Lower lobe of right lung (tissue), 2 donors: ENCODE data around the gene TAF11L12. TPM values are rescaled to one million over a fixed set of nuclear protein-coding genes. Genes with fewer than 3 reads are reported as not detected.

Source experiments
- ATAC-seq, 2 donors: fragments of 200-7000 bp; cut with Tn5 transposase; one replicate each; pipeline ENCODE4 v1.9.1; 2020 to 2022; ENCODE audit warnings: mild to moderate bottlenecking in 2 of 2, moderate library complexity in 2 of 2
- DNase-seq: peaks from one replicate; pipeline ENCODE4 v3.0.0-alpha.2; 2020
- H3K27ac ChIP-seq: fragments of 200-600 bp; one replicate; pipeline ENCODE4 v1.8.0; 2022
- H3K27me3 ChIP-seq: fragments of 200-600 bp; one replicate; pipeline ENCODE4 v1.8.0; 2022; ENCODE audit warnings: low read depth
- H3K36me3 ChIP-seq: fragments of 200-600 bp; one replicate; pipeline ENCODE4 v1.8.0; 2022; ENCODE audit warnings: mild to moderate bottlenecking
- H3K4me1 ChIP-seq: fragments of 200-600 bp; one replicate; pipeline ENCODE4 v1.8.0; 2022
- H3K4me3 ChIP-seq: fragments of 200-600 bp; one replicate; pipeline ENCODE4 v1.8.0; 2022; ENCODE audit warnings: mild to moderate bottlenecking
- H3K9me3 ChIP-seq: fragments of 200-600 bp; one replicate; pipeline ENCODE4 v1.8.0; 2022
- intact Hi-C: fragments of 100-400 bp; cut with DNase I; formaldehyde crosslinking; loops from one replicate; pipeline ENCODE4 v1.11.0; 2022
- total RNA-seq: library from RNA; stranded (reverse); fragmentation: NEBNext Ultra II Directional; extraction: Animal tissue kit (Norgen Biotek cat#: 25700); gene quantifications from one replicate; pipeline ENCODE4 v1.2.1, GENCODE V29; 2021
- TF ChIP-seq, protein P1 (sequence below): fragments of 200-600 bp; IDR thresholded peaks from one replicate; pipeline ENCODE4 v1.8.0; 2022; ENCODE audit warnings: antibody characterized with exemption, mild to moderate bottlenecking
- donor health status: DM: no; HTN: yes; CAD: no; lungs with severe emphysema.

TAF11L12 gene
- total RNA-seq, 1 donor from 2014 or later, result not detected

DNA sequence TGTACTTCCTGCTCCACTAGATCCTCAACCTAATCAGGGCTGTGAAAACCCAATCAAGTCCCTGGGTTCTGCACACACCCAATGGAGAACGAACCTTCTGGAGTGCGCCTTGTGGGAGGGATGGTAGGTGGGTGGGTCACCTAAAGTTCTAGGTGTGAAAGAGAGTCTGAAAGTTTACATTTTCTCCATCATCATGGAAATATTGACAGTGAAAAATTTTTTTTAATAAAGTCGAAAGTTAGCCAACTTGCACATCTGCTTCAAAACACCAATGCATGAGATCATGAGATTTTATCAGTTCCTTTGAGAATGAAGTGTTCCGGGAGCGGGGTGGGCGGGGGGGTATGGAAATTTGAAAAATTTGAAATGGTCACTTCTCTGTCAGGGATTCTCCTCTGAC, 45.7 kb downstream of the TAF11L12 start:
- Histone ChIP-seq H3K4me3 (no peak overlapping the region), H3K27me3 (no peaks in the 10 kb centered on the region), H3K4me1 (no peaks in the 10 kb centered on the region), H3K36me3 (no peaks in the 10 kb centered on the region), H3K27ac (no peak overlapping the region), H3K9me3 (no peaks in the 10 kb centered on the region)
- intact Hi-C loops, result no loop called here
- ATAC-seq (no peak), DNase-seq (no peak)
- TF ChIP-seq, protein P1, sequence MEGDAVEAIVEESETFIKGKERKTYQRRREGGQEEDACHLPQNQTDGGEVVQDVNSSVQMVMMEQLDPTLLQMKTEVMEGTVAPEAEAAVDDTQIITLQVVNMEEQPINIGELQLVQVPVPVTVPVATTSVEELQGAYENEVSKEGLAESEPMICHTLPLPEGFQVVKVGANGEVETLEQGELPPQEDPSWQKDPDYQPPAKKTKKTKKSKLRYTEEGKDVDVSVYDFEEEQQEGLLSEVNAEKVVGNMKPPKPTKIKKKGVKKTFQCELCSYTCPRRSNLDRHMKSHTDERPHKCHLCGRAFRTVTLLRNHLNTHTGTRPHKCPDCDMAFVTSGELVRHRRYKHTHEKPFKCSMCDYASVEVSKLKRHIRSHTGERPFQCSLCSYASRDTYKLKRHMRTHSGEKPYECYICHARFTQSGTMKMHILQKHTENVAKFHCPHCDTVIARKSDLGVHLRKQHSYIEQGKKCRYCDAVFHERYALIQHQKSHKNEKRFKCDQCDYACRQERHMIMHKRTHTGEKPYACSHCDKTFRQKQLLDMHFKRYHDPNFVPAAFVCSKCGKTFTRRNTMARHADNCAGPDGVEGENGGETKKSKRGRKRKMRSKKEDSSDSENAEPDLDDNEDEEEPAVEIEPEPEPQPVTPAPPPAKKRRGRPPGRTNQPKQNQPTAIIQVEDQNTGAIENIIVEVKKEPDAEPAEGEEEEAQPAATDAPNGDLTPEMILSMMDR, result no peak

Other genes with a start within 250 kb of the TAF11L12 start
- gene TAF11L2, start 112.2 kb upstream of the TAF11L12 start, total RNA-seq, result not detected
- not detected for gene TAF11L3, start 92.0 kb upstream of the TAF11L12 start, total RNA-seq
- not detected for gene TAF11L4, start 88.6 kb upstream of the TAF11L12 start, total RNA-seq
- gene TAF11L5, start 85.2 kb upstream of the TAF11L12 start, total RNA-seq, result not detected
- gene TAF11L6, start 81.7 kb upstream of the TAF11L12 start, total RNA-seq, result not detected
- not detected for gene TAF11L7, start 24.6 kb upstream of the TAF11L12 start, total RNA-seq
- not detected for gene TAF11L8, start 19.4 kb upstream of the TAF11L12 start, total RNA-seq
- gene TAF11L9, start 16.0 kb upstream of the TAF11L12 start, total RNA-seq, result not detected
- gene TAF11L10, start 12.6 kb upstream of the TAF11L12 start, total RNA-seq, result not detected
- not detected for gene TAF11L11, start 6.2 kb upstream of the TAF11L12 start, total RNA-seq
- not detected for gene TAF11L13, start 21.7 kb downstream of the TAF11L12 start, total RNA-seq
- gene TAF11L14, start 24.1 kb downstream of the TAF11L12 start, total RNA-seq, result not detected